ENCODE results near the gene TTI1. TPM values are rescaled to one million over a fixed set of nuclear protein-coding genes. Genes with fewer than 3 reads are reported as not detected.

The TTI1 gene
- polyA plus RNA-seq, 1 of the 3 experiments (the other 2 are of a cell fraction): 15.6 TPM

DNA sequence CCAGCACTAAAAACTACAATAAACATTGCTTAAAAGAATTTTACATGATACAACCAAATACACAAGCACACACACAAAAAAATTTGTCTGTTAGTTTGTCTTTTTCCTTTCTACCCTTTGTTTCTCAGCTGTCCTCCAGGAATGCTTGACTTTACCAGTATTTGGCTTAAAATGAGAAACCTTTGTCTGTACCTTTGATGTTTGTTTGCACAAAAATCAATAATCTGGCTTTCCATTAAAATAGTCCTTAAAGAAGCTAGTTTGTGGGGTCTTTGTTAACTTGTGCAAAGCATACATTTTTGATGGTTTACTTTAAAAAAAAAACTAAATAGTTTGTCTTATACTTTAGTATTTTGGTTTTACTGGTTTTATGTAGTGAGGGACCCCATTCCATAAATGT, 49.6 kb upstream of the TTI1 start:
- H2AFZ ChIP-seq (ENCODE audit: low read depth): no peak overlapping the region
- no peak for DNase-seq
- H3K27ac ChIP-seq (ENCODE audit: low read depth in 2 of 2, low read length in 1 of 2): no peak overlapping the region
- no peaks in the 10 kb centered on the region for H3K9me3 ChIP-seq
- peaks cover 10 to 13% of the 10 kb centered on the region in 2 experiments; a peak in 2 of 4 replicates for H3K4me1 ChIP-seq (ENCODE audit: control insufficient read depth in 1 of 2, insufficient read depth in 2 of 2, low read depth in 1 of 2, low read length in 1 of 2)
- H3K27me3 ChIP-seq (ENCODE audit: insufficient read depth): no peaks in the 10 kb centered on the region
- peaks cover 38% of the 10 kb centered on the region for H3K79me2 ChIP-seq (ENCODE audit: insufficient read depth)
- H3K4me3 ChIP-seq (ENCODE audit: low read depth in 2 of 2, low read length in 1 of 2): no peak overlapping the region
- H3K4me2 ChIP-seq: no peak overlapping the region
- H3K9ac ChIP-seq: no peak overlapping the region
- H4K20me1 ChIP-seq (ENCODE audit: insufficient read depth): no peaks in the 10 kb centered on the region
- CTCF ChIA-PET: interaction anchor here (1.7 to 12.9 kb wide), 3 partner anchors 6 to 139 kb away, joined by 7 to 118 read pairs (median 8); no protein-coding TSS in a partner anchor
- TF ChIP-seq EP300 (IDR thresholded peaks at IDR 0.05; ENCODE audit: borderline replicate concordance in 1 of 2, low read depth in 1 of 2, low read length in 1 of 2) (no peak), RFX5 (IDR thresholded peaks at IDR 0.05; ENCODE audit: low read length) (no peak), ELF1 (IDR thresholded peaks at IDR 0.05) (no peak), JUND (IDR thresholded peaks at IDR 0.05) (no peak), YY1 (IDR thresholded peaks at IDR 0.05; ENCODE audit: low read depth) (no peak), TCF12 (IDR thresholded peaks at IDR 0.05) (no peak), RXRA (IDR thresholded peaks at IDR 0.05; ENCODE audit: borderline replicate concordance, low read depth) (no peak), GABPA (IDR thresholded peaks at IDR 0.05; ENCODE audit: low read depth) (no peak), NFIC (IDR thresholded peaks at IDR 0.05; ENCODE audit: borderline replicate concordance) (no peak), FOXM1 (IDR thresholded peaks at IDR 0.05; ENCODE audit: low read depth) (no peak), RCOR1 (IDR thresholded peaks at IDR 0.05; ENCODE audit: low read length) (no peak)
- TF ChIP-seq, protein P1, sequence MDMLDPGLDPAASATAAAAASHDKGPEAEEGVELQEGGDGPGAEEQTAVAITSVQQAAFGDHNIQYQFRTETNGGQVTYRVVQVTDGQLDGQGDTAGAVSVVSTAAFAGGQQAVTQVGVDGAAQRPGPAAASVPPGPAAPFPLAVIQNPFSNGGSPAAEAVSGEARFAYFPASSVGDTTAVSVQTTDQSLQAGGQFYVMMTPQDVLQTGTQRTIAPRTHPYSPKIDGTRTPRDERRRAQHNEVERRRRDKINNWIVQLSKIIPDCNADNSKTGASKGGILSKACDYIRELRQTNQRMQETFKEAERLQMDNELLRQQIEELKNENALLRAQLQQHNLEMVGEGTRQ (IDR thresholded peaks at IDR 0.05; ENCODE audit: borderline replicate concordance, low read depth, low read length): no peak
- TF ChIP-seq, protein P2, sequence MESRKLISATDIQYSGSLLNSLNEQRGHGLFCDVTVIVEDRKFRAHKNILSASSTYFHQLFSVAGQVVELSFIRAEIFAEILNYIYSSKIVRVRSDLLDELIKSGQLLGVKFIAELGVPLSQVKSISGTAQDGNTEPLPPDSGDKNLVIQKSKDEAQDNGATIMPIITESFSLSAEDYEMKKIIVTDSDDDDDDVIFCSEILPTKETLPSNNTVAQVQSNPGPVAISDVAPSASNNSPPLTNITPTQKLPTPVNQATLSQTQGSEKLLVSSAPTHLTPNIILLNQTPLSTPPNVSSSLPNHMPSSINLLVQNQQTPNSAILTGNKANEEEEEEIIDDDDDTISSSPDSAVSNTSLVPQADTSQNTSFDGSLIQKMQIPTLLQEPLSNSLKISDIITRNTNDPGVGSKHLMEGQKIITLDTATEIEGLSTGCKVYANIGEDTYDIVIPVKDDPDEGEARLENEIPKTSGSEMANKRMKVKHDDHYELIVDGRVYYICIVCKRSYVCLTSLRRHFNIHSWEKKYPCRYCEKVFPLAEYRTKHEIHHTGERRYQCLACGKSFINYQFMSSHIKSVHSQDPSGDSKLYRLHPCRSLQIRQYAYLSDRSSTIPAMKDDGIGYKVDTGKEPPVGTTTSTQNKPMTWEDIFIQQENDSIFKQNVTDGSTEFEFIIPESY (IDR thresholded peaks at IDR 0.05; ENCODE audit: borderline replicate concordance, low read depth): no peak
- TF ChIP-seq, protein P3, sequence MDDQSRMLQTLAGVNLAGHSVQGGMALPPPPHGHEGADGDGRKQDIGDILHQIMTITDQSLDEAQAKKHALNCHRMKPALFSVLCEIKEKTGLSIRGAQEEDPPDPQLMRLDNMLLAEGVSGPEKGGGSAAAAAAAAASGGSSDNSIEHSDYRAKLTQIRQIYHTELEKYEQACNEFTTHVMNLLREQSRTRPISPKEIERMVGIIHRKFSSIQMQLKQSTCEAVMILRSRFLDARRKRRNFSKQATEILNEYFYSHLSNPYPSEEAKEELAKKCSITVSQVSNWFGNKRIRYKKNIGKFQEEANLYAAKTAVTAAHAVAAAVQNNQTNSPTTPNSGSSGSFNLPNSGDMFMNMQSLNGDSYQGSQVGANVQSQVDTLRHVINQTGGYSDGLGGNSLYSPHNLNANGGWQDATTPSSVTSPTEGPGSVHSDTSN (IDR thresholded peaks at IDR 0.05): no peak
- TF ChIP-seq, protein P4, sequence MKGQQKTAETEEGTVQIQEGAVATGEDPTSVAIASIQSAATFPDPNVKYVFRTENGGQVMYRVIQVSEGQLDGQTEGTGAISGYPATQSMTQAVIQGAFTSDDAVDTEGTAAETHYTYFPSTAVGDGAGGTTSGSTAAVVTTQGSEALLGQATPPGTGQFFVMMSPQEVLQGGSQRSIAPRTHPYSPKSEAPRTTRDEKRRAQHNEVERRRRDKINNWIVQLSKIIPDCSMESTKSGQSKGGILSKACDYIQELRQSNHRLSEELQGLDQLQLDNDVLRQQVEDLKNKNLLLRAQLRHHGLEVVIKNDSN (IDR thresholded peaks at IDR 0.05; ENCODE audit: borderline replicate concordance, low read depth): no peak
- POLR2A ChIA-PET: no interaction called here
- H3K9me2 ChIP-seq: no peaks in the 10 kb centered on the region
- peaks cover 11 to 60% of the 10 kb centered on the region in 2 experiments for H3K36me3 ChIP-seq (replicated peaks in 1 of 2; ENCODE audit: control insufficient read depth in 1 of 2, insufficient read depth in 2 of 2, low read length in 1 of 2)
- H3F3A ChIP-seq (replicated peaks; ENCODE audit: insufficient read depth): peaks cover 8% of the 10 kb centered on the region
